K562 (cell line): ENCODE results near the gene WDPCP.
A peak's percentile ranks its signal among the peaks of the same experiment; 100 is the strongest.

Experiments
- EHMT2 ChIP-seq: fragments of 450-650 bp; IDR thresholded peaks from 2 replicates; pipeline ENCODE4 v1.6.1; 2018; ENCODE audit warnings: antibody characterized with exemption
- KDM1A ChIP-seq, 2 experiments: fragments of 450-650 bp; IDR thresholded peaks; 2 replicates each; pipeline ENCODE4 v1.6.1; 2016; ENCODE audit warnings: mild to moderate bottlenecking in 2 of 2
- NR2C2 ChIP-seq, 2 experiments: fragments of 200-800 bp in 1 of 2; sonication (Bioruptor generic) in 1 of 2; sonication (generic) in 1 of 2; formaldehyde crosslinking in 1 of 2; IDR thresholded peaks; 2 replicates each; pipeline versions ENCODE4 v1.6.1 to v1.8.0; 2016 to 2022; ENCODE audit warnings: mild to moderate bottlenecking in 1 of 2, missing compliant biosample characterization in 1 of 2, missing genetic modification characterization in 1 of 2, missing genetic modification reagents in 1 of 2
- PTBP1 ChIP-seq: fragments of 200-400 bp; formaldehyde crosslinking; IDR thresholded peaks from 2 replicates; pipeline ENCODE4 v1.6.1; 2017; ENCODE audit warnings: low read depth, low read length
- RAD21 ChIP-seq, 2 experiments: fragments of 250-450 bp in 1 of 2; fragments of 450-650 bp in 1 of 2; sonication (Bioruptor Pico) in 1 of 2; formaldehyde crosslinking in 1 of 2; IDR thresholded peaks in 1 of 2; conservative IDR thresholded peaks in 1 of 2; 2 replicates each; pipeline versions ENCODE4 v1.4.0 to v1.8.0; 2020 to 2022; ENCODE audit warnings: mild to moderate bottlenecking in 2 of 2, moderate library complexity in 1 of 2
- TF ChIP-seq, protein P1 (sequence below), 2 experiments: fragments of 450-650 bp in 1 of 2; sonication (generic) in 1 of 2; formaldehyde crosslinking; conservative IDR thresholded peaks; 2 replicates each; pipeline versions ENCODE4 v1.4.0 to v1.8.1; 2020 to 2022; ENCODE audit warnings: mild to moderate bottlenecking in 1 of 2, missing genetic modification reagents in 1 of 2
- TF ChIP-seq, protein P2 (sequence below): fragments of 450-650 bp; conservative IDR thresholded peaks from 2 replicates; pipeline ENCODE4 v1.6.1; 2016; ENCODE audit warnings: missing genetic modification characterization, low read depth, mild to moderate bottlenecking, control low read depth, missing compliant biosample characterization
- TF ChIP-seq, protein P3 (sequence below), 3 experiments: IDR thresholded peaks in 2 of 3; conservative IDR thresholded peaks in 1 of 3; 2 replicates each; pipeline ENCODE4 v1.5.1; 2011 to 2012; ENCODE audit warnings: low read length in 3 of 3, mild to moderate bottlenecking in 3 of 3, control low read depth in 2 of 3, improper control_type of control experiment in 1 of 3, inconsistent platforms in 1 of 3, low read depth in 1 of 3, mixed read lengths in 1 of 3, moderate library complexity in 1 of 3; ENCODE audit not compliant: insufficient read depth in 2 of 3

DNA sequence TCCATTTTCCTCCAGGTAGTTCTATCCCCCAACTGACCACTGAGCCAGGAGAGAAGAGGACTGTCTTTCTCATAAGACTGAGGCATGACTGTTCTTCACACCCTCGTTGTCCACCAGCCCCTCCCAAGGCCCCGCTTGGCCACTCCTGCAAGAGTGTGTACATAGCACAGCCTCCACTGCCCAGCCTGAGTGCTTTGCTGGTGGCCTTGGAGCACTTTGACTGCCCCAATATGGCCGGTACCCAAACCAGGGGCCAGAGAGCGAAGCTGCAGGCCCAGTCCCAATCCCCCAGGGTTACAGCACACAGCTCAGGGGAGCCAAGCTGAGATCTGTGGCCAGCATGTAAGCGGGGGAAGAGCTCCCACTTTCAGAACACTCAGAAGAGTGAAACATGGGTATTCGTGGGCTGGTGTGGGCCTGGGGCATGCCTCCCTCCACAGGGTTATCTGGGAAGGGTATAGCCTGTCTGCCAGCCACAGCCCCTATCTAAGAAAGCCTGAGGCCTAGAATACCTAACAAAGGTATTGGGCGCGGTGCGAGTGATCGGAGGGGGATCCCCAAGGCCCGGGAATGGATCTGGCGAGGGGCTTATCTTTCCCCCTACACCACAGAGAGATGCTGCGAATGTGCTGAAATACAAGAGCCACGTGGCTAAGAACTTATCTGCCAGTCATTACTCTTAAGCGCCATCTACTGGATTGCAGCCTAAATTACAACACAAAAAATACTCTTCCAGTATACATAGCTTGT, 163.8 kb downstream of the WDPCP start:
- TF ChIP-seq EHMT2 (no peak), NR2C2 (CRISPR knock-in tag; IDR thresholded peaks at IDR 0.05) (no peak), NR2C2 (tag; IDR thresholded peaks at IDR 0.05) (no peak), PTBP1 (no peak), RAD21 (CRISPR knock-in tag; conservative IDR thresholded peaks at IDR 0.05 in 1 of 2, IDR thresholded peaks at IDR 0.05 in 1 of 2) (peak; percentile 43 to 78), KDM1A (IDR thresholded peaks at IDR 0.05) (no peak)
- TF ChIP-seq, protein P1, sequence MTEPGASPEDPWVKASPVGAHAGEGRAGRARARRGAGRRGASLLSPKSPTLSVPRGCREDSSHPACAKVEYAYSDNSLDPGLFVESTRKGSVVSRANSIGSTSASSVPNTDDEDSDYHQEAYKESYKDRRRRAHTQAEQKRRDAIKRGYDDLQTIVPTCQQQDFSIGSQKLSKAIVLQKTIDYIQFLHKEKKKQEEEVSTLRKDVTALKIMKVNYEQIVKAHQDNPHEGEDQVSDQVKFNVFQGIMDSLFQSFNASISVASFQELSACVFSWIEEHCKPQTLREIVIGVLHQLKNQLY (CRISPR knock-in tag; conservative IDR thresholded peaks at IDR 0.05): no peak
- TF ChIP-seq, protein P2, sequence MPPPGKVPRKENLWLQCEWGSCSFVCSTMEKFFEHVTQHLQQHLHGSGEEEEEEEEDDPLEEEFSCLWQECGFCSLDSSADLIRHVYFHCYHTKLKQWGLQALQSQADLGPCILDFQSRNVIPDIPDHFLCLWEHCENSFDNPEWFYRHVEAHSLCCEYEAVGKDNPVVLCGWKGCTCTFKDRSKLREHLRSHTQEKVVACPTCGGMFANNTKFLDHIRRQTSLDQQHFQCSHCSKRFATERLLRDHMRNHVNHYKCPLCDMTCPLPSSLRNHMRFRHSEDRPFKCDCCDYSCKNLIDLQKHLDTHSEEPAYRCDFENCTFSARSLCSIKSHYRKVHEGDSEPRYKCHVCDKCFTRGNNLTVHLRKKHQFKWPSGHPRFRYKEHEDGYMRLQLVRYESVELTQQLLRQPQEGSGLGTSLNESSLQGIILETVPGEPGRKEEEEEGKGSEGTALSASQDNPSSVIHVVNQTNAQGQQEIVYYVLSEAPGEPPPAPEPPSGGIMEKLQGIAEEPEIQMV (tag): no peak
- TF ChIP-seq, protein P3, sequence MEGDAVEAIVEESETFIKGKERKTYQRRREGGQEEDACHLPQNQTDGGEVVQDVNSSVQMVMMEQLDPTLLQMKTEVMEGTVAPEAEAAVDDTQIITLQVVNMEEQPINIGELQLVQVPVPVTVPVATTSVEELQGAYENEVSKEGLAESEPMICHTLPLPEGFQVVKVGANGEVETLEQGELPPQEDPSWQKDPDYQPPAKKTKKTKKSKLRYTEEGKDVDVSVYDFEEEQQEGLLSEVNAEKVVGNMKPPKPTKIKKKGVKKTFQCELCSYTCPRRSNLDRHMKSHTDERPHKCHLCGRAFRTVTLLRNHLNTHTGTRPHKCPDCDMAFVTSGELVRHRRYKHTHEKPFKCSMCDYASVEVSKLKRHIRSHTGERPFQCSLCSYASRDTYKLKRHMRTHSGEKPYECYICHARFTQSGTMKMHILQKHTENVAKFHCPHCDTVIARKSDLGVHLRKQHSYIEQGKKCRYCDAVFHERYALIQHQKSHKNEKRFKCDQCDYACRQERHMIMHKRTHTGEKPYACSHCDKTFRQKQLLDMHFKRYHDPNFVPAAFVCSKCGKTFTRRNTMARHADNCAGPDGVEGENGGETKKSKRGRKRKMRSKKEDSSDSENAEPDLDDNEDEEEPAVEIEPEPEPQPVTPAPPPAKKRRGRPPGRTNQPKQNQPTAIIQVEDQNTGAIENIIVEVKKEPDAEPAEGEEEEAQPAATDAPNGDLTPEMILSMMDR (IDR thresholded peaks at IDR 0.05 in 2 of 3, conservative IDR thresholded peaks at IDR 0.05 in 1 of 3; ENCODE audit: insufficient read depth in 2 of 3, low read depth in 1 of 3, low read length in 3 of 3): peak; percentile 61 to 83 (median 80)
